Transverse colon (tissue), 3 donors: Measurements from ENCODE around the gene SYK.

Experiments used
- EP300 ChIP-seq: sonication (generic); formaldehyde crosslinking; IDR thresholded peaks from one replicate; pipeline ENCODE4 v1.6.1; 2017; ENCODE audit warnings: antibody characterized with exemption, low read depth
- POLR2A ChIP-seq: fragments of 450-650 bp; IDR thresholded peaks from one replicate; pipeline ENCODE4 v1.6.1; 2016; ENCODE audit warnings: antibody characterized with exemption, mild to moderate bottlenecking, moderate library complexity
- TF ChIP-seq, protein P1 (sequence below), 5 experiments: fragments of 200-600 bp in 3 of 5; fragments of 450-650 bp in 2 of 5; sonication (generic) in 3 of 5; IDR thresholded peaks; 1 replicate in 2 of 5; 2 replicates in 3 of 5; pipeline ENCODE4 v1.5.1; 2016 to 2017; ENCODE audit warnings: antibody characterized with exemption in 5 of 5, inconsistent platforms in 3 of 5, mild to moderate bottlenecking in 2 of 5, moderate library complexity in 1 of 5

DNA sequence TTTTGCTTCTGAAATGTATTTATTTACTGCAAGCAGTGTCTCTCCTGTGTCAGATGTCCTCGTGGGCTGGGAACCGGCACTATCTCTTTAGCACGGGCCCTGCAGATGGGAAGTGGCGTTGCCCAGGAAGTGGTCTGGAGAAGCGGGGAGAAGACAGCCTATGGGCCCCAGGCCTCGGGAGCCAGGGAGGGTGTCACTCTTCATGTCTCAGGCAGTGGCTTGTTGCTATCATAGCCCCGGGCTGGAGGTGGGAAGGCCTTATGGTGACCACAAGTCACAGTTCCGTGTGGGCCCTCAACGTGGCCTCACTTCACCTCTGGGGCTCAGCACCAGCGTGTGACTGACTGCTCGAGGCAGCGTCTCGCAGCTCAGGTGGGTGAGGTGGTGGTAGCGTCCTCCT is 41.4 kb downstream of the SYK start:
- TF ChIP-seq POLR2A (no peak), EP300 (no peak)
- TF ChIP-seq, protein P1, sequence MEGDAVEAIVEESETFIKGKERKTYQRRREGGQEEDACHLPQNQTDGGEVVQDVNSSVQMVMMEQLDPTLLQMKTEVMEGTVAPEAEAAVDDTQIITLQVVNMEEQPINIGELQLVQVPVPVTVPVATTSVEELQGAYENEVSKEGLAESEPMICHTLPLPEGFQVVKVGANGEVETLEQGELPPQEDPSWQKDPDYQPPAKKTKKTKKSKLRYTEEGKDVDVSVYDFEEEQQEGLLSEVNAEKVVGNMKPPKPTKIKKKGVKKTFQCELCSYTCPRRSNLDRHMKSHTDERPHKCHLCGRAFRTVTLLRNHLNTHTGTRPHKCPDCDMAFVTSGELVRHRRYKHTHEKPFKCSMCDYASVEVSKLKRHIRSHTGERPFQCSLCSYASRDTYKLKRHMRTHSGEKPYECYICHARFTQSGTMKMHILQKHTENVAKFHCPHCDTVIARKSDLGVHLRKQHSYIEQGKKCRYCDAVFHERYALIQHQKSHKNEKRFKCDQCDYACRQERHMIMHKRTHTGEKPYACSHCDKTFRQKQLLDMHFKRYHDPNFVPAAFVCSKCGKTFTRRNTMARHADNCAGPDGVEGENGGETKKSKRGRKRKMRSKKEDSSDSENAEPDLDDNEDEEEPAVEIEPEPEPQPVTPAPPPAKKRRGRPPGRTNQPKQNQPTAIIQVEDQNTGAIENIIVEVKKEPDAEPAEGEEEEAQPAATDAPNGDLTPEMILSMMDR (IDR thresholded peaks at IDR 0.05) = no peak
